GM21515 (cell line): Measurements from ENCODE around the gene GARIN6.
"Not testable (repeated sequence)": the region's sequence is repeated elsewhere in the genome, so short reads cannot be mapped to it uniquely, and the experiment has no call there.

ENCODE experiments used
- ATAC-seq: cut with Tn5 transposase; IDR thresholded peaks from one replicate; pipeline ENCODE4 v1.9.1; 2021; ENCODE audit not compliant: unreplicated experiment

GARIN6 gene

GRCh38 chr12:99647453-99647852, at the start of gene GARIN6:
GARIN6 (plus strand) TSS chr12:99647753; CDS start chr12:99648175, 422 bp downstream.
- no peak for ATAC-seq

DNA sequence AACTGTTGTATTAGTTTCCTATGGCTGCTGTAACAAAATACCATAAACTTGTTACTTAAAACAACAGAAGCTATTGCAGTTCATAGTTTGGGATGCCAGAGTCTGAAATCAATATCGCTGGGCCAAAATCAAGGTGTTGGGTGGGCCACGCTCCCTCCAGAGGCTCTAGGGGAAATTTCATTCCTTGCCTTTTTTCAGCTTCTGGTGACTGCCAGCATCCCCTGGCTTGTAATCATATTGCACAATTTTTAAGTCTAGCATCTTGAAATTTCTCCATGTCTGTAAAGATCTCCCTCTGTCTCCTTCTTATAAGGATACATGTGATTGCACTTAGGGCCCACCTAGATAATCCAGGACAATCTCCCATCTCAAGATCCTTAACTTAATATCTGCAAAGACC, 48.8 kb upstream of the GARIN6 start:
- no peak for ATAC-seq

- ATAC-seq: peak; percentile 89
Measured at GRCh38 chr12:99600388-99600787, 47.2 kb upstream of the GARIN6 start.

GRCh38 chr12:99609455-99610181, 37.9 kb upstream of the GARIN6 start:
- ATAC-seq: no peak

GRCh38 chr12:99611117-99611516, 36.4 kb upstream of the GARIN6 start:
- no peak for ATAC-seq

- ATAC-seq: no peak
Measured at GRCh38 chr12:99611599-99611998, 36.0 kb upstream of the GARIN6 start.

- no peak for ATAC-seq
Measured at GRCh38 chr12:99618657-99619056, 28.9 kb upstream of the GARIN6 start.

DNA sequence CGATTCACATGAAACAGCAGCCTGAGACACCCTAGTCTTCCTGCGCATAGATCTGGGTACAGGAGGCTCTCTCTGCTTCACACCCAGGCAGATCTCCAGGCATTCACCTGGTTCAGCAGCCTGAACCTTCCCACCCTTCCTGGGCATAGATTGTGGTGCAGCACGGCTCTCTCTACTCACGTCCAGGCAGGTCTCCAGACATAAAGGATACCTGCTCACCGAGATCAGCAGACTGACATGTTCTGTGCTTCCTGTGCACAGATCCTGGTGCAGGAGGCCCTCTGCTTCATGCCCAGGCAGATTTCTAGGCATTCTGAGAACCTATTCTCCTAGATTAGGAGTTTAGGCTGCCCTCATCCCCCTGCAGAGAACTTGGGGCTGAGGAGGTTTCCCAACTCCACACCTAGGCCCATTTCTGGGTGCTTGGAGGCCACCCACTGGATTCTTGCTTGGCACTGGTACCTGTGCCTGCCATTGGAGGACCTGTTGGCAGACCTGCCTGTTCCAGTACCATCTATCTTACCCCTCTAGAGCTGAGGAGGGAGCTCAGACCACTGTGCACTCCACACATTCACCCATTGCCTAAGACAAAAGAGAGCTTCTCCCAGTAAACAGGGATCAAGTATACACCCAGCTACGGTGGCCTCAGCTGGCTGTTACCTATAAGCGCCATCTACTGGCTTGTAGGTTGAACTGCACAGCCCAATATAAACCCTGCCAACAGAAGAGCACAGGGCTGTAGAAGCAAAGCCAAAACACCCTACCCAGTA, 28.0 kb upstream of the GARIN6 start:
- peak; percentile 97 for ATAC-seq

- no peak for ATAC-seq
Measured at GRCh38 chr12:99620159-99620479, 27.4 kb upstream of the GARIN6 start.

DNA sequence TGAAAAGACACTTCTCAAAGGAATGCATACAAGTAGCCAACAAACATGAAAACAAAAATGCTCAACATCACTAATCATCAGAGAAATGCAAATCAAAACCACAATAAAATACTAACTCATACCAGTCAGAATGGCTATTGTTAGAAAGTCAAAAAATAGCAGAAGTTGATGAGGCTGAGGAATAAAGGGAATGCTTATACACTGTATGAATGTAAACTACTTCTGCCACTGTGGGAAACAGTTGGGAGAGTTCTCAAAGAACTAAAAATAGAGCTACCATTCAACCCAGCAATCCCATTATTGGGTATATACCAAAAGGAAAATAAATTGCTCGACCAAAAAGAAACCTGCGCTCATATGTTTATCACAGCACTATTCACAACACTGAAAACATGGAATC, 23.0 kb upstream of the GARIN6 start:
- not testable (repeated sequence) for ATAC-seq

DNA sequence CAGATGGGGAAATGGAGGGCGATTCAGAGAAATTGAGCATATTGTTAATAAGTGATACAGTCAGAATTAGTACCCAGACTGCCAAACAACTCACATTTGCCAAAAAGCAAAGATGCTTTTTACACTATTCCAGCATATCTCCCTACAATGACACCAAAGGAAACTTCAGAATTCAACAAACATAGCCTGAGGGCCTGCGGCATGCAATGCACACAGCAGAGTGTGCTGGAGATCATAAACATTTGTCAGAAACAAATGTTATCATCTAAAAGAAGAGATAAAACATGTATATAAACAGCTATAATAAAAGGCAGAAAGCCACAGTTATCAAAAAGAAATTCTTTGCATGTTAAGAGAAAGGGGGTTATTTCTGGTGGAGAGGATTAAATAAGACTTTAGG, 20.1 kb upstream of the GARIN6 start:
- ATAC-seq: no peak

GRCh38 chr12:99644629-99645028, 2.9 kb upstream of the GARIN6 start:
- no peak for ATAC-seq

GRCh38 chr12:99648183-99648582, 630 bp downstream of the GARIN6 start:
- ATAC-seq: no peak

GRCh38 chr12:99649551-99649950, 2.0 kb downstream of the GARIN6 start:
- ATAC-seq: no peak

DNA sequence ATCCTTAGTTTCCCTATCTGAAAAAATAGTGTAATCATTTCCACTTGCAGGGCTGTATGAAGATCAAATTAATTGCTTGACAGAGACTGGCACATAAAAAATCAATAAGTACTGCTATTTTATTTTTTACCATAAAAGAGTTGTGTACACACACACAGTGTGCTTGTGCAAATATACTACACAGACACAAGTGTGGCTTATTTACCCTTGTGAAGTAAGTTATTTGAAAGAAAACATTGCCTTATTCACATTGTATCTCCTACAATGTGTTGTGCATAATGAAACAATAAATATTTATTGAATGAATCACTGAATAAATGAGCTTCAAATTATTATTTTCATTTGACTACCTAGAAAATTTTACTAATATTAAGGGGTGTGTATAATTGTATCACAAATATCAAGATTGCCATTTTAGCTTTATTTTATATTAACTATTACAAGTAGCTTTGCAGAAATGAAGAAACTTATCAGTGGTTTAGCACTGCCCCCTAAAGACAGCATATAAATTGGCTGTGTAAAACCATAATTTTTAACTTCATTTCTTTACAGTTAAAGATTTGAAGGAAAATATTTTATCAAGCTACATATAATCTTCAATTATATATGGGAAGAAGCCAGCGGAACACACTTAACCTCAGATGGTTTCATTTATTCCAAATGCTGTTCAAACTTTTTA, 11.3 kb downstream of the GARIN6 start:
- no peak for ATAC-seq

DNA sequence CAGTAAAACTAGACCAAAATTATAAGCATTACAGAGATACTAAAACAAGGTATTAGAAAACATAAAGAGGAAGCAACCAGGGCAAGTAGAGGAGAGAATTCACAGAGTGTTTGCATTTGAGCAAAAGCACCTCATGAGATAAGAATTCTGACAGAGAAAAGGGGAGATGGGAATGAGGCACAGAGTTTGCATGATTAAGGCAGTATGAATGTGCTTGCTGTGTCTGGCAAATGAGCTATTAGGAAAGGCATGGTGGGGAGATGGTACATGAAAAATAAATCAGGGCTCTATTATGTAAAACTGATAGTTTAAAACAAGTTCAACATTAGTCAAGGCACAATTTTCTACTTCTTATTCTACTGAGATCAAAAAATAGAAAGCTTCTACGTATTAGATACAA, 23.1 kb downstream of the GARIN6 start:
- no peak for ATAC-seq

GRCh38 chr12:99680276-99680675, 32.7 kb downstream of the GARIN6 start:
- ATAC-seq: no peak

DNA sequence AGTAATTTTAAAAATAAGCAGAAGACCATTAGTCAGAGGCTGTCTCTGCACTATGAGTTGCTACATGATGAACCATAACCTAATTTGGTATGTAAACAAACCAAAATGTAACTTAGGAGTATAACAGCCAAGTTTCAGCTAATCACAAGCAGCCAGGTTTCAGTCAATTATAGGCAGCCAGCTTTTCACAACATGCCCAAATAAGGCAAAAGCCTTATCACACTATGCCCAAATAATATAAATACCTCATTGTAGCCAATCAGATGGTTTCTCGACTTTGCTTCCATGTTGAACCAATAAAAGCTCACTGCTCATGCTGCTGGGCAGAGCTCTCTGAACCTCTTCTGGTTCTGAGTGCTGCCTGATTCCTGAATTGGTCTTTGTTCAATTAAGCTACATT, 38.6 kb downstream of the GARIN6 start:
- ATAC-seq: no peak

GRCh38 chr12:99695050-99695449, 47.5 kb downstream of the GARIN6 start:
- ATAC-seq: no peak
